ENCODE results near the gene KATNA1.

DNA sequence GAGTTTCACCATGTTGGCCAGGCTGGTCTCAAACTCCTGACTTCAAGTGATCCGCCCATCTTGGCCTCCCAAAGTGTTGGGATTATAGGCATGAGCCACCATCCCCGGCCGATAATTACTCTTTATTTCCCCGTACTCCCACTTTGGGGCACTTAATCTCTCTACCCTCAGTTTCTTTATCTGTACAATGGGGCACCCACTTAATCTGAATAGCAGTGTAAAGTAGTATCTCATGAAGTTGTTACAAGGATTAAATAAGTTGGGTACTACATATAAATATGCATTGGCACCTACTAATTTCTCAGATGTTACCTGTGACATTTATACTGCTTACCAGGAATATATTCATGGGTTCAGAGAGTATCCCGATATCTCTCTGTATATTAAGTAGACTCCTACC lies 67.2 kb downstream of the KATNA1 start:
- TF ChIP-seq, protein P1, sequence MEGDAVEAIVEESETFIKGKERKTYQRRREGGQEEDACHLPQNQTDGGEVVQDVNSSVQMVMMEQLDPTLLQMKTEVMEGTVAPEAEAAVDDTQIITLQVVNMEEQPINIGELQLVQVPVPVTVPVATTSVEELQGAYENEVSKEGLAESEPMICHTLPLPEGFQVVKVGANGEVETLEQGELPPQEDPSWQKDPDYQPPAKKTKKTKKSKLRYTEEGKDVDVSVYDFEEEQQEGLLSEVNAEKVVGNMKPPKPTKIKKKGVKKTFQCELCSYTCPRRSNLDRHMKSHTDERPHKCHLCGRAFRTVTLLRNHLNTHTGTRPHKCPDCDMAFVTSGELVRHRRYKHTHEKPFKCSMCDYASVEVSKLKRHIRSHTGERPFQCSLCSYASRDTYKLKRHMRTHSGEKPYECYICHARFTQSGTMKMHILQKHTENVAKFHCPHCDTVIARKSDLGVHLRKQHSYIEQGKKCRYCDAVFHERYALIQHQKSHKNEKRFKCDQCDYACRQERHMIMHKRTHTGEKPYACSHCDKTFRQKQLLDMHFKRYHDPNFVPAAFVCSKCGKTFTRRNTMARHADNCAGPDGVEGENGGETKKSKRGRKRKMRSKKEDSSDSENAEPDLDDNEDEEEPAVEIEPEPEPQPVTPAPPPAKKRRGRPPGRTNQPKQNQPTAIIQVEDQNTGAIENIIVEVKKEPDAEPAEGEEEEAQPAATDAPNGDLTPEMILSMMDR (IDR thresholded peaks at IDR 0.05): no peak
- no peak for TF ChIP-seq POLR2A (IDR thresholded peaks at IDR 0.05)

All from esophagus squamous epithelium (tissue), 4 donors.